OCI-LY7 (cell line): ENCODE data around the gene LRRC8E.

Experiments used
- CTCF ChIP-seq: fragments of 200-600 bp; sonication (generic); conservative IDR thresholded peaks from 2 replicates; pipeline ENCODE4 v1.5.1; 2014; ENCODE audit warnings: mild to moderate bottlenecking, antibody characterized with exemption, low read length, moderate library complexity, mixed read lengths
- EZH2phosphoT487 ChIP-seq: fragments of 200-600 bp; sonication (generic); IDR thresholded peaks from 2 replicates; pipeline ENCODE4 v1.6.1; 2018; ENCODE audit warnings: low read depth, borderline replicate concordance, mild to moderate bottlenecking, mixed run types, antibody characterized with exemption, low read length, moderate library complexity, mixed read lengths

GRCh38 chr19:7912697-7913564, 24.6 kb downstream of the LRRC8E start:
- TF ChIP-seq EZH2phosphoT487 (no peak), CTCF (no peak)
